Measurements from ENCODE around the gene MCF2L. TPM values are rescaled to one million over a fixed set of nuclear protein-coding genes. Genes with fewer than 3 reads are reported as not detected.

MCF2L gene
- total RNA-seq, 1 experiment from 2014 or later = 5.9 TPM

DNA sequence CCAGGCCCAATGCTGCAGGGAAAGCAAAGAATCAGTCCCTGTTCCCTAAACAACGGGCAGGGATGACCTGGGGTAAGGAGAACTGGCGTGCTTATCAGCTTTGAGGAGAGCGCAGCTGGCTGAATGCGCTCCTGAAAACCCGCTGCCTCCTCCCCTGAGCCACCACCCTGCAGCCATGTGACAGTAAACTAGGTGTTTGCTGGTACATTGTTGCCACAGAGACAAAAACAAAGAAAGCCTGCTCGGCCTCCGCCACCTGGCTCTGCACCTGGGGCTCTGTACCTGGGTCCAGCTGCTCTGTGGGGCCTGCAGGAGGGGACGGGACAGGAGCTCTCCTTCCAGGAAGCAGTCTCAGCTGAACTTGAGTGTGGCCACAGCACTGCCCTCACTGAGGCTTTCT, 21.8 kb downstream of the MCF2L start:
- POLR2A ChIA-PET (ENCODE audit: unreplicated experiment) = no interaction called here
- Histone ChIP-seq H3K9ac (ENCODE audit: low read length) (no peak overlapping the region), H3K9me3 (ENCODE audit: low read length) (no peaks in the 10 kb centered on the region), H2AFZ (ENCODE audit: low read length) (no peak overlapping the region), H3K9me2 (replicated peaks; ENCODE audit: low read length) (no peaks in the 10 kb centered on the region), H4K20me1 (ENCODE audit: low read length) (no peaks in the 10 kb centered on the region), H3F3A (ENCODE audit: low read length, unreplicated experiment) (no peaks in the 10 kb centered on the region), H3K79me2 (ENCODE audit: low read length) (no peaks in the 10 kb centered on the region), H3K27ac (ENCODE audit: low read length) (no peak overlapping the region), H3K36me3 (ENCODE audit: low read depth, low read length) (no peaks in the 10 kb centered on the region), H3K4me1 (ENCODE audit: insufficient read depth, low read length) (no peaks in the 10 kb centered on the region), H3K4me2 (ENCODE audit: low read length) (no peak overlapping the region), H3K27me3 (ENCODE audit: low read length) (no peaks in the 10 kb centered on the region), H3K4me3 (ENCODE audit: low read length) (no peak overlapping the region)
- DNase-seq (no peak), ATAC-seq (peak; percentile 50)
- TF ChIP-seq EZH2 (IDR thresholded peaks at IDR 0.05; ENCODE audit: low read length, unreplicated experiment) (no peak), EZH2phosphoT487 (IDR thresholded peaks at IDR 0.05; ENCODE audit: borderline replicate concordance, low read length) (no peak), CTCF (conservative IDR thresholded peaks at IDR 0.05; ENCODE audit: low read depth, low read length) (no peak)
- BruUV-seq (replicated peaks) = no TSS peak
- intact Hi-C loops (cut with micrococcal nuclease) = no loop called here
- CTCF ChIA-PET = no interaction called here

GRCh38 chr13:112991609-112992008, 22.6 kb downstream of the MCF2L start:
- H3K27ac ChIP-seq (ENCODE audit: low read length) = no peak overlapping the region
- H3K9me3 ChIP-seq (ENCODE audit: low read length) = no peaks in the 10 kb centered on the region
- no peak for TF ChIP-seq EZH2 (IDR thresholded peaks at IDR 0.05; ENCODE audit: low read length, unreplicated experiment)
- no peak for TF ChIP-seq CTCF (conservative IDR thresholded peaks at IDR 0.05; ENCODE audit: low read depth, low read length)
- ChIA-PET CTCF (no interaction called here), POLR2A (ENCODE audit: unreplicated experiment) (no interaction called here)
- no peak overlapping the region for H3K4me3 ChIP-seq (ENCODE audit: low read length)
- no peaks in the 10 kb centered on the region for H3F3A ChIP-seq (ENCODE audit: low read length, unreplicated experiment)
- no peaks in the 10 kb centered on the region for H3K36me3 ChIP-seq (ENCODE audit: low read depth, low read length)
- H4K20me1 ChIP-seq (ENCODE audit: low read length) = no peaks in the 10 kb centered on the region
- BruUV-seq (replicated peaks) = no TSS peak
- H3K9me2 ChIP-seq (replicated peaks; ENCODE audit: low read length) = no peaks in the 10 kb centered on the region
- no peak overlapping the region for H3K4me2 ChIP-seq (ENCODE audit: low read length)
- no peak overlapping the region for H2AFZ ChIP-seq (ENCODE audit: low read length)
- no peaks in the 10 kb centered on the region for H3K4me1 ChIP-seq (ENCODE audit: insufficient read depth, low read length)
- ATAC-seq (no peak), DNase-seq (no peak)
- no peaks in the 10 kb centered on the region for H3K79me2 ChIP-seq (ENCODE audit: low read length)
- intact Hi-C loops (cut with micrococcal nuclease) = no loop called here
- no peak overlapping the region for H3K9ac ChIP-seq (ENCODE audit: low read length)
- H3K27me3 ChIP-seq (ENCODE audit: low read length) = no peaks in the 10 kb centered on the region

DNA sequence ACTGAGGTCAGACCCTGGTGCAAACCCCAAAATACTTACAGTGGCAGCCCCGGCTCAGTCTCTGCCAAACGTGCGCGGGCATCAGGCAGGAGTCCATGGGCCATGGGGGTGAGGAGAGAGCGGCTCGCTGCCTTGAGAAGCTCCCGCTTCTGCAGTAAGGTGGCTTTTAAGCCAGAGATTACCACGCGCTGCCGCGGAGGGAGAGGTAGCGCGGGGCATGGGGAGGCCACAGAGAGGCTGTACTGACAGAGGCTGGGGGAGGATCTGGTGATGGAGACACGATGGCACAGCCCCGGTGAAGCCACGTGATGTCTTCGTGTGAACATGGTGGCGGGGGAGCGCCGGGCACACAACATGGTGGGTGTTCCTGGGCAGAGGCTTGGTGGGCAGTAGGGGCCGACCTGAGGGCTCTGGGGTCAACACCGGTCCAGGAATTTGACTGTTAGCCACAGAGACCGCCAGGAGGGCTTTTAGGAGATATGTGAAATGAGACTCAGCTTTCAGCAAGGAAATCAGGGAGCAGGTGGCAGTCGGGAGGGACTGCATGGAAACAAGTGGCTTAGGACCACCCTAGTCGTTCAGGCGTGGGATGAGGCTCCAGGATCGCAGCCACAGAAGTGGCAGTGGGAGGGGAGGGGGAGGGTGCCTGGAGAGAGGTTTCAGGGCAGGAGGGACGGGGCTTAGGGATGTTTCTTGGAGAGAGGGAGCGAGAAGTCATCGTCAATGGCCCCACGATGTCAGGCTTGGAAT, 24.1 kb downstream of the MCF2L start:
- Histone ChIP-seq H3K9me3 (ENCODE audit: low read length) (no peaks in the 10 kb centered on the region), H3K4me1 (ENCODE audit: insufficient read depth, low read length) (no peaks in the 10 kb centered on the region; the same call in 1 of the 2 replicates), H2AFZ (ENCODE audit: low read length) (no peak overlapping the region), H3K27ac (ENCODE audit: low read length) (no peak overlapping the region), H3K9me2 (replicated peaks; ENCODE audit: low read length) (no peaks in the 10 kb centered on the region), H3F3A (ENCODE audit: low read length, unreplicated experiment) (no peaks in the 10 kb centered on the region), H3K36me3 (ENCODE audit: low read depth, low read length) (no peaks in the 10 kb centered on the region), H4K20me1 (ENCODE audit: low read length) (no peaks in the 10 kb centered on the region), H3K9ac (ENCODE audit: low read length) (no peak overlapping the region), H3K4me2 (ENCODE audit: low read length) (no peak overlapping the region), H3K27me3 (ENCODE audit: low read length) (no peaks in the 10 kb centered on the region), H3K79me2 (ENCODE audit: low read length) (no peaks in the 10 kb centered on the region), H3K4me3 (ENCODE audit: low read length) (no peak overlapping the region)
- DNase-seq = no peak
- CTCF ChIA-PET = no interaction called here
- no peak for TF ChIP-seq CTCF (conservative IDR thresholded peaks at IDR 0.05; ENCODE audit: low read depth, low read length)
- no peak for TF ChIP-seq EZH2phosphoT487 (IDR thresholded peaks at IDR 0.05; ENCODE audit: borderline replicate concordance, low read length)
- TF ChIP-seq EZH2 (IDR thresholded peaks at IDR 0.05; ENCODE audit: low read length, unreplicated experiment) = no peak
- intact Hi-C loops (cut with micrococcal nuclease) = no loop called here
- POLR2A ChIA-PET (ENCODE audit: unreplicated experiment) = no interaction called here
- no peak for ATAC-seq
- no TSS peak for BruUV-seq (replicated peaks)
